Middle frontal gyrus (tissue), 1 donor: ENCODE measurements around the gene YY1.
"Not testable (repeated sequence)": the region's sequence is repeated elsewhere in the genome, so short reads cannot be mapped to it uniquely, and the experiment has no call there.

Experiments used
- DNase-seq: peaks from one replicate; pipeline ENCODE4 v3.0.0-alpha.2; 2015; ENCODE audit warnings: low spot score; ENCODE audit errors: extremely low spot score

YY1 gene

GRCh38 chr14:100295376-100296105, 56.6 kb downstream of the YY1 start:
- DNase-seq = no peak

- no peak for DNase-seq
These were observed 57.2 kb downstream of the YY1 start for GRCh38 chr14:100296106-100296651.

- DNase-seq = not testable (repeated sequence)
These were observed 57.8 kb downstream of the YY1 start for GRCh38 chr14:100296729-100297128.

GRCh38 chr14:100297320-100298300, 58.7 kb downstream of the YY1 start:
- DNase-seq = peak; percentile 42

GRCh38 chr14:100298551-100299237, 59.8 kb downstream of the YY1 start:
- DNase-seq = no peak

GRCh38 chr14:100299238-100299560, 60.3 kb downstream of the YY1 start:
- DNase-seq = no peak

GRCh38 chr14:100302616-100303015, 63.7 kb downstream of the YY1 start:
- DNase-seq = no peak

- DNase-seq = no peak
These were observed 64.2 kb downstream of the YY1 start for GRCh38 chr14:100303179-100303578.

GRCh38 chr14:100303925-100304324, 65.0 kb downstream of the YY1 start:
- no peak for DNase-seq

GRCh38 chr14:100304825-100305323, 65.9 kb downstream of the YY1 start:
- DNase-seq = no peak

- DNase-seq = no peak
These were observed 66.6 kb downstream of the YY1 start for GRCh38 chr14:100305324-100306100.

- peak; percentile 88 for DNase-seq
These were observed 67.4 kb downstream of the YY1 start, which contains the start of gene SLC25A29 for GRCh38 chr14:100306101-100306997. SLC25A29 (minus strand) TSS chr14:100306444; CDS start chr14:100306232, 212 bp downstream.

- DNase-seq = no peak
These were observed 68.2 kb downstream of the YY1 start for GRCh38 chr14:100306998-100307765.

- DNase-seq = no peak
These were observed 69.0 kb downstream of the YY1 start for GRCh38 chr14:100307766-100308426.

GRCh38 chr14:100308427-100308792, 69.5 kb downstream of the YY1 start:
- not testable (repeated sequence) for DNase-seq

- DNase-seq = no peak
These were observed 70.2 kb downstream of the YY1 start for GRCh38 chr14:100309028-100309737.

- DNase-seq = not testable (repeated sequence)
These were observed 73.3 kb downstream of the YY1 start for GRCh38 chr14:100312110-100312876.
